ENCODE measurements around the gene GDF3.
"Not testable (repeated sequence)": the region's sequence is repeated elsewhere in the genome, so short reads cannot be mapped to it uniquely, and the experiment has no call there.

GDF3 gene

DNA sequence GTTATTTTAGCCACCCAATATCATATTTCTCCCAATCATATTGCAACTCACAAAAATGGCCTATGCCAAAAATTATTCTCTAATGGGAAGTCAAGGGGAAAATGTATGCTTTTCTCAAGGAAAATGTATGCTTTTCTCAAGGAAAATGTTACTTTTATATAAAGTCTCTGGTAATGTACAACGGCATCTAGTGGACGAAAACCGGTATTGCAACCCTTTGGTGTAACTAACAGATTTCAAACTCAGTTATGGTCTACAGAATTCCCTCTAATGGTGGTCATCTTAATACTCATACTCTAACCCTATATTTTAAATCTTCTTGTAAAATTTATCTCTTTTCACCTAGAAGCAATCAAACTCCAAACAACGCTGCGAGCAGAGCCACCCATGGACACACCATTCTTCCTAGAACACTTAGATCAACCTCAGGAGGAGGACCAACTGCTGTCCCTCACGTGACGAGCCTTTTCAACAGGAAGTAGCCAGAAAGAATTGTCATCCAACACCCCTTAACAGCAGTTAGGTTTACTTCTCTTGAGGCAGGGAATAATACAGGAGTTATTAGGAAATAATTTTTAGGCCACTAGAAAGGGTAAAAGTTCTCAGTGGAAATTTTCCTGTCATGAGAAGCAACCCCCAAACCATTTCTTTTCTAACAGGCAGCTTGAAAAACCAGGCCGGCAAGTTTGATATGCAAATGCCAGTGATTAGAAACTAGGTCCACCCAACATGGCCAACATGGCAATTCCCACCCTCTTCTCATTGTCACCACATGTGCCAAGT is 50.0 kb downstream of the GDF3 start:
- TF ChIP-seq, protein P1, sequence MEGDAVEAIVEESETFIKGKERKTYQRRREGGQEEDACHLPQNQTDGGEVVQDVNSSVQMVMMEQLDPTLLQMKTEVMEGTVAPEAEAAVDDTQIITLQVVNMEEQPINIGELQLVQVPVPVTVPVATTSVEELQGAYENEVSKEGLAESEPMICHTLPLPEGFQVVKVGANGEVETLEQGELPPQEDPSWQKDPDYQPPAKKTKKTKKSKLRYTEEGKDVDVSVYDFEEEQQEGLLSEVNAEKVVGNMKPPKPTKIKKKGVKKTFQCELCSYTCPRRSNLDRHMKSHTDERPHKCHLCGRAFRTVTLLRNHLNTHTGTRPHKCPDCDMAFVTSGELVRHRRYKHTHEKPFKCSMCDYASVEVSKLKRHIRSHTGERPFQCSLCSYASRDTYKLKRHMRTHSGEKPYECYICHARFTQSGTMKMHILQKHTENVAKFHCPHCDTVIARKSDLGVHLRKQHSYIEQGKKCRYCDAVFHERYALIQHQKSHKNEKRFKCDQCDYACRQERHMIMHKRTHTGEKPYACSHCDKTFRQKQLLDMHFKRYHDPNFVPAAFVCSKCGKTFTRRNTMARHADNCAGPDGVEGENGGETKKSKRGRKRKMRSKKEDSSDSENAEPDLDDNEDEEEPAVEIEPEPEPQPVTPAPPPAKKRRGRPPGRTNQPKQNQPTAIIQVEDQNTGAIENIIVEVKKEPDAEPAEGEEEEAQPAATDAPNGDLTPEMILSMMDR (IDR thresholded peaks at IDR 0.05) = peak; percentile 84
- no peak overlapping the region for H3K27ac ChIP-seq
- peaks cover 6% of the 10 kb centered on the region for H3K27me3 ChIP-seq
- H3K4me1 ChIP-seq (ENCODE audit: control insufficient read depth in 1 of 2, insufficient read depth in 1 of 2, low read depth in 1 of 2, low read length in 1 of 2) = peaks cover 0 to 3% of the 10 kb centered on the region in 2 experiments
- H3K4me3 ChIP-seq (ENCODE audit: low read depth in 1 of 2, low read length in 1 of 2) = no peak overlapping the region
- no peaks in the 10 kb centered on the region for H3K9me3 ChIP-seq
- no peaks in the 10 kb centered on the region for H3K36me3 ChIP-seq

- Histone ChIP-seq H3K9me3 (no peaks in the 10 kb centered on the region), H3K27me3 (peaks cover 27% of the 10 kb centered on the region), H3K4me1 (ENCODE audit: control insufficient read depth in 1 of 2, insufficient read depth in 1 of 2, low read depth in 1 of 2, low read length in 1 of 2) (peaks cover 11 to 14% of the 10 kb centered on the region in 2 experiments), H3K4me3 (ENCODE audit: low read depth in 1 of 2, low read length in 1 of 2) (no peak overlapping the region), H3K27ac (no peak overlapping the region), H3K36me3 (no peaks in the 10 kb centered on the region)
- TF ChIP-seq, protein P1 (IDR thresholded peaks at IDR 0.05) = no peak
These were observed 52.7 kb downstream of the GDF3 start for GRCh38 chr12:7642876-7643309.

GRCh38 chr12:7642287-7642686 is 53.3 kb downstream of the GDF3 start:
- Histone ChIP-seq H3K9me3 (no peaks in the 10 kb centered on the region), H3K27ac (no peak overlapping the region), H3K27me3 (peaks cover 32% of the 10 kb centered on the region), H3K4me3 (ENCODE audit: low read depth in 1 of 2, low read length in 1 of 2) (no peak overlapping the region), H3K36me3 (no peaks in the 10 kb centered on the region), H3K4me1 (ENCODE audit: control insufficient read depth in 1 of 2, insufficient read depth in 1 of 2, low read depth in 1 of 2, low read length in 1 of 2) (peaks cover 11 to 14% of the 10 kb centered on the region in 2 experiments)
- TF ChIP-seq, protein P1 (IDR thresholded peaks at IDR 0.05) = no peak

- Histone ChIP-seq H3K27me3 (peaks cover 32% of the 10 kb centered on the region), H3K4me1 (ENCODE audit: control insufficient read depth in 1 of 2, insufficient read depth in 1 of 2, low read depth in 1 of 2, low read length in 1 of 2) (peaks cover 11 to 14% of the 10 kb centered on the region in 2 experiments)
- H3K4me3 ChIP-seq (ENCODE audit: low read depth in 1 of 2, low read length in 1 of 2); H3K27ac ChIP-seq; H3K36me3 ChIP-seq; H3K9me3 ChIP-seq: not testable (repeated sequence)
These were observed 55.2 kb downstream of the GDF3 start for GRCh38 chr12:7640123-7640995.
